Endodermal cell (in vitro differentiated cells): ENCODE results near the gene ACE. TPM values are rescaled to one million over a fixed set of nuclear protein-coding genes. Genes with fewer than 3 reads are reported as not detected.

Experiments
- DNase-seq: peaks from one replicate; pipeline ENCODE4 v3.0.0-alpha.2; 2017
- H3K27ac ChIP-seq: 2 replicates; pipeline ENCODE4 v1.5.1; 2013; ENCODE audit warnings: mild to moderate bottlenecking, low read depth, low read length, moderate library complexity
- H3K27me3 ChIP-seq: 2 replicates; pipeline ENCODE4 v1.6.1; 2013; ENCODE audit warnings: mild to moderate bottlenecking, low read length, moderate library complexity; ENCODE audit not compliant: insufficient read depth, control insufficient read depth, poor library complexity, severe bottlenecking
- H3K36me3 ChIP-seq: 2 replicates; pipeline ENCODE4 v1.7.0; 2013; ENCODE audit warnings: mild to moderate bottlenecking, low read length, moderate library complexity; ENCODE audit not compliant: control insufficient read depth, insufficient read depth
- H3K4me1 ChIP-seq: one replicate; pipeline ENCODE4 v1.7.0; 2013; ENCODE audit warnings: low read length; ENCODE audit not compliant: control insufficient read depth, insufficient read depth
- H3K4me3 ChIP-seq: 2 replicates; pipeline ENCODE4 v1.5.1; 2013; ENCODE audit warnings: mild to moderate bottlenecking, low read length, moderate library complexity
- H3K9ac ChIP-seq: 2 replicates; pipeline ENCODE4 v1.6.1; 2013; ENCODE audit warnings: mild to moderate bottlenecking, low read length, moderate library complexity; ENCODE audit not compliant: poor library complexity, severe bottlenecking; ENCODE audit errors: extremely low read depth
- H3K9me3 ChIP-seq: 2 replicates; pipeline ENCODE4 v1.6.1; 2013; ENCODE audit warnings: mild to moderate bottlenecking, low read length, moderate library complexity; ENCODE audit not compliant: control insufficient read depth
- H3K27ac Mint-ChIP-seq: 2 replicates; pipeline ENCODE4 v1.8.0; 2020; ENCODE audit warnings: mixed read lengths
- H3K27me3 Mint-ChIP-seq: 2 replicates; pipeline ENCODE4 v1.8.0; 2021; ENCODE audit warnings: mild to moderate bottlenecking, mixed read lengths; ENCODE audit not compliant: insufficient read depth
- H3K36me3 Mint-ChIP-seq: 2 replicates; pipeline ENCODE4 v1.8.0; 2020; ENCODE audit warnings: low read depth, mixed read lengths
- H3K4me1 Mint-ChIP-seq: 2 replicates; pipeline ENCODE4 v1.8.0; 2020; ENCODE audit warnings: mixed read lengths
- H3K4me3 Mint-ChIP-seq: 2 replicates; pipeline ENCODE4 v1.8.0; 2020; ENCODE audit warnings: mild to moderate bottlenecking, moderate library complexity, mixed read lengths
- H3K9me3 Mint-ChIP-seq: 2 replicates; pipeline ENCODE4 v1.8.0; 2020; ENCODE audit warnings: mild to moderate bottlenecking, mixed read lengths
- CTCF ChIP-seq: fragments of 200-600 bp; sonication (generic); conservative IDR thresholded peaks from 2 replicates; pipeline ENCODE4 v1.5.0; 2021; ENCODE audit warnings: antibody characterized with exemption, mild to moderate bottlenecking
- WGBS, 2 experiments: methylation state at CpG; one replicate each; pipeline versions ENCODE4 v1.1.5 to v1.1.7; 2013; ENCODE audit warnings: missing lambda C conversion rate in 2 of 2, mixed read lengths in 1 of 2; ENCODE audit not compliant: insufficient coverage in 1 of 2, insufficient read length in 1 of 2; 5-methylcytosine and 5-hydroxymethylcytosine counted together
- total RNA-seq, 2 donors: library from RNA; stranded (reverse); fragmentation: NEBNext Ultra II Directional in 1 of 2; extraction: Animal tissue kit (Norgen Biotek cat#: 25700) in 1 of 2; gene quantifications; 2 replicates in 1 of 2; 3 replicates in 1 of 2; pipeline ENCODE4 v1.2.1, GENCODE V29; 2021

ACE gene
- total RNA-seq, 2 donors from 2014 or later = 4.6 to 12.5 TPM

GRCh38 chr17:63437287-63438091 lies 39.4 kb upstream of the ACE start:
- H3K4me3 ChIP-seq = no peak overlapping the region
- no peaks in the 10 kb centered on the region for H3K9me3 Mint-ChIP-seq
- no peak overlapping the region for H3K27ac Mint-ChIP-seq
- no peak for TF ChIP-seq CTCF
- H3K4me1 ChIP-seq = no peaks in the 10 kb centered on the region
- WGBS, 2 experiments = 92 to 93% methylated on average over 20 to 55 of the region's 55 CpGs
- no peak overlapping the region for H3K4me3 Mint-ChIP-seq
- H3K36me3 ChIP-seq = no peaks in the 10 kb centered on the region
- H3K9ac ChIP-seq = no peak overlapping the region
- H3K27me3 Mint-ChIP-seq = no peaks in the 10 kb centered on the region
- peaks cover 17% of the 10 kb centered on the region for H3K4me1 Mint-ChIP-seq
- H3K27me3 ChIP-seq = no peaks in the 10 kb centered on the region
- H3K27ac ChIP-seq = no peak overlapping the region
- peaks cover 20% of the 10 kb centered on the region for H3K36me3 Mint-ChIP-seq
- DNase-seq = no peak
- no peaks in the 10 kb centered on the region for H3K9me3 ChIP-seq

GRCh38 chr17:63438092-63439051 lies 38.5 kb upstream of the ACE start:
- Mint-ChIP-seq H3K27me3 (no peaks in the 10 kb centered on the region), H3K4me3 (no peak overlapping the region), H3K36me3 (peaks cover 13% of the 10 kb centered on the region), H3K27ac (no peak overlapping the region), H3K4me1 (peaks cover 19% of the 10 kb centered on the region), H3K9me3 (no peaks in the 10 kb centered on the region)
- WGBS, 2 experiments = 92 to 94% methylated on average over 14 to 42 of the region's 46 CpGs
- Histone ChIP-seq H3K27me3 (no peaks in the 10 kb centered on the region), H3K9me3 (no peaks in the 10 kb centered on the region), H3K36me3 (no peaks in the 10 kb centered on the region), H3K27ac (no peak overlapping the region), H3K4me1 (no peaks in the 10 kb centered on the region), H3K9ac (no peak overlapping the region), H3K4me3 (no peak overlapping the region)
- TF ChIP-seq CTCF = no peak
- DNase-seq = no peak

- Histone ChIP-seq H3K9me3 (no peaks in the 10 kb centered on the region), H3K4me3 (no peak overlapping the region), H3K4me1 (no peaks in the 10 kb centered on the region), H3K27me3 (no peaks in the 10 kb centered on the region), H3K36me3 (no peaks in the 10 kb centered on the region), H3K27ac (no peak overlapping the region), H3K9ac (no peak overlapping the region)
- H3K36me3 Mint-ChIP-seq = peaks cover 7% of the 10 kb centered on the region
- DNase-seq = no peak
- H3K4me3 Mint-ChIP-seq = no peak overlapping the region
- no peaks in the 10 kb centered on the region for H3K9me3 Mint-ChIP-seq
- H3K27me3 Mint-ChIP-seq = no peaks in the 10 kb centered on the region
- peaks cover 19% of the 10 kb centered on the region for H3K4me1 Mint-ChIP-seq
- no peak for TF ChIP-seq CTCF
- H3K27ac Mint-ChIP-seq = no peak overlapping the region
- 94 to 98% methylated on average over 8 of the region's 8 CpGs for WGBS, 2 experiments
These were observed 37.2 kb upstream of the ACE start for GRCh38 chr17:63439687-63440086.
